GM12892 (cell line): ENCODE data around the gene NPM3.

ENCODE experiments used
- POLR2A ChIP-seq: IDR thresholded peaks from 2 replicates; pipeline ENCODE4 v1.6.1; 2011; ENCODE audit warnings: low read depth, low read length, control low read depth
- POLR2AphosphoS5 ChIP-seq: IDR thresholded peaks from 2 replicates; pipeline ENCODE4 v1.6.1; 2011; ENCODE audit warnings: low read depth, low read length, control low read depth
- TAF1 ChIP-seq: IDR thresholded peaks from 2 replicates; pipeline ENCODE4 v1.6.1; 2011; ENCODE audit warnings: low read depth, mild to moderate bottlenecking, control low read depth, low read length, borderline replicate concordance

- TF ChIP-seq POLR2A = no peak
- no peak for TF ChIP-seq POLR2AphosphoS5
- no peak for TF ChIP-seq TAF1
These were observed 23.7 kb downstream of the NPM3 start for GRCh38 chr10:101759309-101760247.
